ENCODE results near the gene MTOR. TPM values are rescaled to one million over a fixed set of nuclear protein-coding genes. Genes with fewer than 3 reads are reported as not detected.
"Not testable (repeated sequence)": the region's sequence is repeated elsewhere in the genome, so short reads cannot be mapped to it uniquely, and the experiment has no call there.

The MTOR gene
- total RNA-seq, 1 donor from 2014 or later, result 82.4 TPM

GRCh38 chr1:11302366-11302765 is 40.0 kb upstream of the MTOR start:
- no peaks in the 10 kb centered on the region for H3K36me3 Mint-ChIP-seq (ENCODE audit: unreplicated experiment)
- H3K27me3 Mint-ChIP-seq (ENCODE audit: unreplicated experiment), result peaks cover 7% of the 10 kb centered on the region
- no peak for TF ChIP-seq CTCF (IDR thresholded peaks at IDR 0.05; ENCODE audit: partially characterized antibody, unreplicated experiment)
- no peak for DNase-seq
- H3K9me3 Mint-ChIP-seq (ENCODE audit: unreplicated experiment), result peaks cover 3% of the 10 kb centered on the region
- no peak overlapping the region for H3K4me3 Mint-ChIP-seq (ENCODE audit: unreplicated experiment)
- no peak overlapping the region for H3K27ac Mint-ChIP-seq (ENCODE audit: unreplicated experiment)
- peaks cover 6% of the 10 kb centered on the region for H3K4me1 Mint-ChIP-seq (ENCODE audit: low read depth, unreplicated experiment)

GRCh38 chr1:11301601-11302000 is 39.2 kb upstream of the MTOR start:
- no peak overlapping the region for H3K27ac Mint-ChIP-seq (ENCODE audit: unreplicated experiment)
- H3K9me3 Mint-ChIP-seq (ENCODE audit: unreplicated experiment), result peaks cover 3% of the 10 kb centered on the region
- no peak for TF ChIP-seq CTCF (IDR thresholded peaks at IDR 0.05; ENCODE audit: partially characterized antibody, unreplicated experiment)
- H3K4me1 Mint-ChIP-seq (ENCODE audit: low read depth, unreplicated experiment), result peaks cover 6% of the 10 kb centered on the region
- no peaks in the 10 kb centered on the region for H3K36me3 Mint-ChIP-seq (ENCODE audit: unreplicated experiment)
- DNase-seq, result no peak
- H3K27me3 Mint-ChIP-seq (ENCODE audit: unreplicated experiment), result peaks cover 7% of the 10 kb centered on the region
- no peak overlapping the region for H3K4me3 Mint-ChIP-seq (ENCODE audit: unreplicated experiment)

- Mint-ChIP-seq H3K36me3 (ENCODE audit: unreplicated experiment) (no peaks in the 10 kb centered on the region), H3K4me3 (ENCODE audit: unreplicated experiment) (no peak overlapping the region), H3K9me3 (ENCODE audit: unreplicated experiment) (peaks cover 6% of the 10 kb centered on the region), H3K27ac (ENCODE audit: unreplicated experiment) (no peak overlapping the region), H3K27me3 (ENCODE audit: unreplicated experiment) (peaks cover 7% of the 10 kb centered on the region), H3K4me1 (ENCODE audit: low read depth, unreplicated experiment) (peaks cover 7% of the 10 kb centered on the region)
- DNase-seq, result no peak
- TF ChIP-seq CTCF (IDR thresholded peaks at IDR 0.05; ENCODE audit: partially characterized antibody, unreplicated experiment), result no peak
Observed at GRCh38 chr1:11299225-11299574, 36.8 kb upstream of the MTOR start.

GRCh38 chr1:11298390-11299224 is 36.3 kb upstream of the MTOR start:
- peaks cover 7% of the 10 kb centered on the region for H3K4me1 Mint-ChIP-seq (ENCODE audit: low read depth, unreplicated experiment)
- TF ChIP-seq CTCF (IDR thresholded peaks at IDR 0.05; ENCODE audit: partially characterized antibody, unreplicated experiment), result no peak
- peaks cover 5% of the 10 kb centered on the region for H3K9me3 Mint-ChIP-seq (ENCODE audit: unreplicated experiment)
- no peak for DNase-seq
- H3K4me3 Mint-ChIP-seq (ENCODE audit: unreplicated experiment), result no peak overlapping the region
- no peaks in the 10 kb centered on the region for H3K36me3 Mint-ChIP-seq (ENCODE audit: unreplicated experiment)
- H3K27me3 Mint-ChIP-seq (ENCODE audit: unreplicated experiment), result peaks cover 6% of the 10 kb centered on the region
- no peak overlapping the region for H3K27ac Mint-ChIP-seq (ENCODE audit: unreplicated experiment)

- peaks cover 13% of the 10 kb centered on the region for H3K4me1 Mint-ChIP-seq (ENCODE audit: low read depth, unreplicated experiment)
- not testable (repeated sequence) for H3K36me3 Mint-ChIP-seq (ENCODE audit: unreplicated experiment); H3K9me3 Mint-ChIP-seq (ENCODE audit: unreplicated experiment); H3K27me3 Mint-ChIP-seq (ENCODE audit: unreplicated experiment); H3K4me3 Mint-ChIP-seq (ENCODE audit: unreplicated experiment); DNase-seq; H3K27ac Mint-ChIP-seq (ENCODE audit: unreplicated experiment)
Observed at GRCh38 chr1:11297774-11298173, 35.4 kb upstream of the MTOR start.
